HG03039 (cell line): ENCODE results near the gene ZBTB21.
"Not testable (repeated sequence)": the region's sequence is repeated elsewhere in the genome, so short reads cannot be mapped to it uniquely, and the experiment has no call there.

Experiments used
- ATAC-seq: cut with Tn5 transposase; IDR thresholded peaks from one replicate; pipeline ENCODE4 v1.9.1; 2021; ENCODE audit warnings: mild to moderate bottlenecking, moderate library complexity; ENCODE audit not compliant: unreplicated experiment

ZBTB21 gene

DNA sequence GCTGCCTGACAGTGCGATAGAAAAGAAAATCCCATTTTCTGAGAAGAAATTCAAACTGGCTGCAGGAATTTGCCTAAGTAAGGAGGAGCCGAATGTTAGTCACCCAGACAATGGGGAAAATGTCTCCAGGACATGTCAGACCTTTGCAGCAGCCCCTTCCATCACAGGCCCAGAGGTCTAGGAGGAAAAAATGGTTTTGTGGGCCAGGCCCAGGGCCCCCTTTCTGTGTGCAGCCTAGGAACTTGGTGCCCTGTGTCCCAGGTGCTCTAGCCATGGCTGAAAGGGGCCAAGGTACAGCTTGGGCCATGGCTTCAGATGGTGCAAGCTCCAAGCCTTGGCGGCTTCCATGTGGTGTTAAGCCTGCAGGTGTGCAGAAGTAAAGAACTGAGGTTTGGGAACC, 14.6 kb downstream of the ZBTB21 start:
- no peak for ATAC-seq

DNA sequence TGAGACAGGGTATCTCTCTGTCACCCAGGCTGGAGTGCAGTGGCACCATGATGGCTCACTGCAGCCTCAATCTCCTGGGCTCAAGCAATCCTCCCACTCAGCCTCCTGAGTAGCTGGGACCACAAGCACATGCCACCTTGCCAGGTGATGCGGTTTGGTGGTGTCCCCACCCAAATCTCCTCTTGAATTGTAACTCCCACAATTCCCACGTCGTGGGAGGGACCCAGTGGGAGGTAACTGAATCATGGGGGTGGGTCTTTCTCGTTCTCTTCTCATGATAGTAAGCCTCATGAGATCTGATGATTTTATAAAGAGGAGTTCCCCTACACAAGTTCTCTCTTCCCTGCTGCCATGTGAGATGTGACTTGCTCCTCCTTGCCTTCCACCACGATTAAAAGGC, 15.5 kb downstream of the ZBTB21 start:
- not testable (repeated sequence) for ATAC-seq

DNA sequence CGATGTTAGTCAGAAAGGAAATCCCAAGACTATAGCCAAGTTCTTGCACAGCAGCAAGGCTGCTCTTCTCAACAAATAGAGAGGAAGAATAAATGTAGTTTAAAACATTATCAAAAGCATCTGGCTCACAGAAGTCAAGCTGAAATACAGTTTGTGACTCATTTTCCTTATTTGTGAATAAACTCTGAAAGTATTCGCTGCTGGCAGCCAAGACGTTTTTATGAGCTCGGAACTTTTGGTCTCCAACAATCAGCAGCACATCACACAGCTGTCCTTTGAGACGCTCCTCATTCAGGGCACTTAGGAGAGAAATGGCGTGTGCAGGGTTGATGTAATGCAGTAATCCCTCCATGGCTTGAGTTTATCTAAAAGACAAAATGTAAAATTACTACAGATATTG, 16.4 kb downstream of the ZBTB21 start:
- no peak for ATAC-seq

DNA sequence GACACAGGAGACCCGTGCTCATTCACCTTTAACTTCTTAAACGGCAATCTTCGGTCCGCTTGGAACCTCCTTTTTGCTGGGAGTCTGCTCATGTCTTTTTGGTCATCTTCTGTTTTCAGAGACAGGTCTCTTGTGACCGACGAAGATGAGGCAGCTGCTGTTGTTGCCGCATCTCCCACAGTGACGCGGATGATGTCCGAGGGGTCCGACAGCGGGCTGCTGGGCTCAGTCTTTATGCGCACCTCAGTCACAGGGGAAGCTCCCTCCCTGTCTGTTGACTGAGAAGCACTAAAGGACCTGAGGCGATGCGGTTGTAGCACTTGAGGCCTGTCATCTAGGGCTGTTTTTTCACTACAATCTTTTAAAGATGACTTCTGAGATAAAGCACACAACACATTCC, 17.6 kb downstream of the ZBTB21 start:
- ATAC-seq, result no peak

DNA sequence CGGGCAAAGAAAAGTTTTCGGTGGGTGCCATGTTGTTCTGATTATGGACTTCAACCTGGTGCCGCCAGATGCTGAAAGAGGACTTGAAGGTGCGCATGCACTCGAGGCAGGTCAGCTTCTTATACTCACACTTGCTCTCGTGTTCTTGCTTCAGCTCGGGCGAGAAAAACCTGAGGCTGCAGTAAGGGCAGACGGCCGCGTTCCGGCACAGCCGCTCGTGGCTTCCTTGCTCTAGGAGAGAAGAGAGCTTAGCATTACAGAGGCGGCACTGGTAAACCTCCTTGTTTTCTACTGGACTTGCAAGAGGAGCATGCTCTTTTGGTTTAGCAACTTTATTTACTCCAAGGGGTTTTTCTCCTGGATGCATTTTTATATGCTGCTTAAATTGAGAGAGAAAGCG, 18.5 kb downstream of the ZBTB21 start:
- no peak for ATAC-seq

DNA sequence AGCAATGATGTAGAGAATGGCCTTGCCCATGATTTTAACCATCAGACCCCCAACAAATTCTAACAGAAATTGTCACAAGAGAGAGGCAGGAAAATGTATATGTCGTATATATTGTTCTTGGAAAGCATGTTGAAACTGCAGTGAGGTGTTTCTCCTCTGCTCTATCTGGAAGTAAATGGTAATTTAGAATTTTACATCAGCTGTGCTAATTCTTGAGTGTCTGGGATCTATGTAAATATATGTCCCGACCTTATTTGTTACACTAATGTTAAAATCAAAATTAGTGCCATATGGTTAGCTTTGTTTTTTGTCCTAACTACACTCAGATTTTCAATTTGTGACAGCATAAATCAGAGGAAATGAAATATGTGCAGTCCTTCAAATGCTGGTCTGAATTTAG, 20.5 kb downstream of the ZBTB21 start:
- ATAC-seq, result no peak

DNA sequence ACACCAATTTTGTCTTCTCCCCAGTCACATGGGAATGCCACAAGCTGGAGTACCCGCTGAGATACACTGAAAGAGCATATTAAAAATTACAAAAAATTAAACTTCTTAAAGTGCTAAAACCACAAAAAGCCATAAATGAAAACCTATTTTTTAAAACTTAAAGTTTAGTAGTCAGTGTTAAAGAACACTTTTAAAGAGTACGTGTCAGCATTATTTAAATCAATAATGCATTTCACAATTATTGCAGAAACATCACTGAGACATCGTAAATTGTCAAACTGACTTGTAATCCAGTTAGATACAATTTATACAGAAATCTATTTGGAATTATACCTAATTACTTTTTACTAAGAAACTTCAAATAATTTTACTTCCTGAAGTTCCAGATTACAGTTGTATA, 22.9 kb downstream of the ZBTB21 start:
- ATAC-seq, result no peak

DNA sequence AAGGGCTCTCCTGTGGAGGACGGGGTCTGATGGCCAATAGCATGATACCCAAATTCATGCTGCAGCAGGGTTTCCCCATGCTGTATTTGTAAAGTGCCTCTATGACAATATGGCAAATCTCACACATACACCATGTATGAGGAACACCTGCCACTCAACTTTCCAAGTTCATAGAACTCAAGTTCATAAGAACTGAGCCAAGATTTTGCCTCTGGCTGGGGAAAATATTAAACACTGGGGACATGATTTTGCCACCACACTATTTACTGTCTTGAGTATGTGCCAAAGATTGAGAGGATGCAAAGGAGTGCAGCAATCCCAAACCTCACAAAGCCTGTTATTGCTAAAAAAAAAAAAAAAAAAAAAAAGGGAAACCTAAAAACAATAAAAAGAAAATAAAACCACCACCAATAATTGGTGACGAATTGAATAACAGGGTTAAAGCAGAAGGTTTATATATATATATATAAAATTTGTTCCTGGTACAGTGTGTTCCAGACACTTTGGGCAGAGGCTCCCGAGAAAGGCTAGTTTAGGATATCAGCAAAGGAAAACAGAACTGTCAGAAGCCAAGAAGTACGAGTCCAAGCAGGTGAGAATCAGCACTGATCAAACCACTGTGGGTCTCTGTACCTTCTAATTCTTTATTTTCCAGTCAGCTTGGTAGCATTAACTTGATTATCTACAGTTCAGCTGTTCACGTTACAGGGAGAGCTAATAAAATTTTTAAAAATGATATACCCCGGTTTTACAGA, 24.3 kb downstream of the ZBTB21 start:
- no peak for ATAC-seq

DNA sequence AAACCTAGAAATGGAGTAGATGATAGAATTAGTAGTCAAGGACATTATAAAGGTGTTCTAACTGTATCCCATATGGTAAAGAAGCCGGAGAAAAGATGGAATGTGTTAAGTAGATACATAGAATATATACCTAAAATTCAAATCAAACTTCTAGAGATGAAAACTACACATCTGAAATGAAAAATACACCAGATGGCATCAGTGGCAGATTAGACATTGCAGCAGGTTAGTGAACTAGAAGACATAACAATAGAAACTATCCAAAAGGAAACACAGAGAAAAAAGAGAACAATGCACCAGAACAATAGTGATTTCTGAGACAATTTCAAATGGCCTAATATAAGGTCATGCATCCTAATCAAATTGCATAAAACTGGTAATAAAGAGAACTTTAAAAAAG, 26.9 kb downstream of the ZBTB21 start:
- no peak for ATAC-seq

DNA sequence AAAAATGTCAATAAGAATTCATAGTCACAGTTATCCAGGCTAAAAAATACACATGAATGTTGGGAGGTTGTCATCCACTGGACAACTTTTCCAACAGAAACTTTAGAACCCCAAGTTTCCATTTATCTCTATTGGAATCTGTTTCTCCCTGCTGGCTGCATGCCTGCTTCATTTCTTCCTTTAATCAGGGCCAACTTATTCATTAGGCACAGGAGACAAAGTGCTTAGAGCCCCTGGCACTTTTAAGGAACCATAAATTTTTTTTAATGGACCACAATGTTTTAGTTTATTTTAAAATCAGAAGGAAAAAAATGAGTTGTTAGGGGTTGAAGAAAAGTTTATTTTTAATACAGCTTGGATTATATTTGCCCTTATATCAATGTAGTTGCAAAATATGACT, 29.6 kb downstream of the ZBTB21 start:
- no peak for ATAC-seq

DNA sequence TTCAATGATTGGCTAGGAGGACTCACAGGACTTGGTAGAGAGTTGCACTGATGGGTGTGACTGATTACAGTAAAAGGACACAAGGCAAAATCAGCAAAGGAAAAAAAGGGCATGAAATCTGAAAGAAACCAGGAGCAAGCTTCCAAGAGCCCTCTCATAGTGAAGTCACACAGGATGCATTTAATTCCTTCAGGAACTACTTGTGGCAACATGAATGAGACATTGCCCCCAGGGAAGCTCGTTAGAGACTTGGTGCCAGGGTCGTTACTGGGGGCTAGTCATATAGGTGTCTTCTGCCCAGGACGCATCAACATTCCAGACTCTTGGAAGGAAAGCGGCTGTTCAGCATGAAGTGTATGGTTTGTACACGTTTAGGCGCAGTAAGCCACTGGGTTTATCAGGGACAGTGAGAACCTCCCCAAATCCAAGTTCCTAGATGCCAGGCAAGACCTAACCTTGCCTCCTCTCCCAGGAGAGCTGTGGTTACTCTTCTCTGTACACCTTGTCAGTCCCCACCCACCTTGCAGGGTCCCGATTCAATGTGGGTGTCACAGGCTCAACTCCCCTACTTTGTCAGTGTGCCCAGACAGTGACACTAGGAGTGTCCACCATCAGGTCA, 30.3 kb downstream of the ZBTB21 start:
- no peak for ATAC-seq

DNA sequence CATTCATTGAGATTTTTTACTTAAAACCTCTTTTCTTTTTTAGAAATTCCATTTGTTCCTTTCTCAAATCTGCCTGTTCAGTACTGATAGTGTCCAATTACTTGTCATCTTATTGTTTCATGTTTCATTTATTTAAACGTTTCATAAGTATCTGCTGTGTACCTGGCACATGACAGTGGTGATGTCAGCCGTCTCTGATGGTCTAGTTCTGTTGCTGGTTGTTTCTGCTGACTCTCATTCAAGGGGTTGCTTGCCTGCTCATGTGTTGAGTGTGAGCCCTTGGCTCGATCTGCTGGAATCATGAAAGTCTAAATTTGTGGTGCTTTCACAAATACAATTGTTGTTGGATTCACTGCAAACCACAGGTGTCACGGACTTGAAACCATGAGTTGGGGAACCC, 30.8 kb downstream of the ZBTB21 start:
- no peak for ATAC-seq

DNA sequence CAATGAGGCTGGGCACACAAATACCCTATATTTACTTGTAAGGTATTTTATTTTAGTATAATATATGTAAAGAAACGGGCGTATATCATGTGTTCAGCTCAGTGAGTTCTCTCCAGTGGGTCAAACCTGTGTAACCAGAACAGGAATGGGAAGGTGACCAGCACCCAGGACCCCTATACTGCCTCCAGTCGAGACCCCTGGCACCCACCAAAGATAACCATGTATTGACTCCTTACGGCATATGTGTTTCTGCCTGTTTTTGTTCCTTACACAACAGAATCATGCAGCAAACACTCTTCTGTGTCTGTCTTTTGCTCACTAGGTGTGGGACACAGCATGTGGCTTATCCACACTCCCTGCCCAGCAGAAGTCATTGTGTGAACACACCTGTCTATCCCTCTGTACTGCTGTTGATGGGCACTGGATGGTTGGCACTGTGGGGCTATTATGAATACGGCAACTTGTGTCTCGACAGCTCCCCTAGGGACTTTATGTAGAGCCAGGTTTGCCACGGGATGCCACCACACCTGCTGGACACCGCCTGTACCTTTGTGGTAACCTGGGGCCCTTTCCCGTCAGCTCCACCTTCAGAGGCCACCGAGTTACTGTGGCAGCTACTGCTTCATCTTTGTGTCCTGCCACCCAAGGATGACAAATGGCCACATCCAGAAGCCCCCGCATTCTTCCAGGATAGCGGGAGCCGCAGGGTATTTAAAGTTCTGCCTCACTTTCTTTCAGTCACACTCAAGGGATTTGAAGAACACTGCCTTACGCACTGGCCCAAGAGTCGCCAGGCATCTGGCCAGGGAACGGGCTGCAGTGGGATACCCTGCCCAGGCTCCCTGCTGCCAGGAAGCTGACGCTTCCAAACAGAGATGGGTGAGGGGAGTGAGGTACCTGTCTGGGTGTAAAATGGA, 32.9 kb downstream of the ZBTB21 start:
- ATAC-seq, result no peak

DNA sequence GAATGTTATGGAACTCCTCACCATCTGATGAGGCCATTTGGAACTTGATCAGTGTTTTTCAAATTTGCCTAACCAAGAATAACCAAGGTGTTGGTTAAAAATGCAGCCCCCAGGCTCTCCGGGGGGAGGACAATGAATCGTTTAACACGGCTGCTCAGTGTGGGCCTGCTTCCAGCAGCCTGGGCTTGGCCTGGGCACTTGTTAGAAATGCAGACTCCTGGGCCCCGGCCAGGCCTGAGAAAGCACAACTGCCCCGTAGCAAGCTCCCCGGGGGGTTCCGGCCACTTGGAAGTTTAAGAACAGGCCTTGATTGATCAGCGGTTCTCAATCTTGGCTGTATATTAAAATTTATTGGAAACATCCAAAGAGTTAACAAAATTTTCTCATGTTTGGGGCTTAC, 33.5 kb downstream of the ZBTB21 start:
- no peak for ATAC-seq

DNA sequence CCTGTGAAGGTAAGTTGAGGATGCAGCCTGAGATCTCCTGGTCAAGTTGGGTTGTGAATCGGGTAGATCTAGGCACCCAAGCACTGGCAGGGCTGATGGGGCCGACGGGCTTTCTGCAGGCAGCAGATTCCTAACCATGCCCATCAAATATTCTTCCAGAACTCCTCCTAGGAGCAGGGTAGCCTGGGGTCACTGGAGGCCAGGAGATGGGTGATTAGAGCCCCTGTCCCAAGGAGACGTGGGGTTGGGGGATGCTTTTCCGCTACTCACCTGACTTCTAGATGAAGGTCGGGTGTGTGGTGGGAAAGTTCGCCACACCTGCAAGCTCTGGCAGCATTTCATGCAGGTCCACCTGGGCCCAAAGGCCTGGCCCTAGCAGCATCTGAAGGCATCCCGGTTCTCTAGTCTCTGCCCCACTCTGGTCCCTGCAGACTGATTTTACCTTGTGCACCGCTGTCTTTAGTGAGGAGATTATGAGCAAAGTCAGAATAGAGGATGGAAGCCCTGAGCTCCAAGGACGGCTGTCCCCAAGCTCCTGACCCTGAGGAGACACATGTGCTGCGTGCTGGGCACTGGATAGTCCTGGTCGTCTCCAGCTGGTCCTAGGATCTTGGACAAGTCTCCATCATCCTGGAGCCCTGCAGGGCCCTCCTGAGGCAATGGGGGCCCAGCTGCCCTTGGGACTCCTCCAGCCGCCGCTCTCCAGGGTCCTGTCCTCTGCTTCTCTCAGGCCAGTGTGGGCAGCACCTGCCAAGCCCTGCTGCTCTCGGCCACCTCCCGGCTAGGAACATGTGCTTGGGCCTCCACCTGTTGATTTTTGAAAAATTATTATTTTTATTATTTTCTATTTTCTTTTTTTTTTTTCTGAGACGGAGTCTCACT, 34.5 kb downstream of the ZBTB21 start:
- no peak for ATAC-seq

DNA sequence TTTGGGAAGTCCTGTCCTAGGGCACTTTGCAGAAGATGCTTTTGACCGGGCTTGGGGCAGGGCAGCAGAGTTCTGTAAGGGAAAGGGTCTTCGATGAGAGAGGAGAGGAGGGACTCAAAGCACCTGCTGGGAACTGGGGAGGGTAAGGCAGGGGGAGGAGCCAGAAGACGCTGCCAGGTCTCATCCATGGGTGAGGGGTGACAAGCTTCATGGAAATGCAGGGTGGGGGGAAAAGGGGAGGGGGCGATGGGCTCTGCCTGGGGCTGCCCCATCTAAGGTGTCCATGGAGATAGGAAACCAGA, 35.5 kb downstream of the ZBTB21 start:
- no peak for ATAC-seq

DNA sequence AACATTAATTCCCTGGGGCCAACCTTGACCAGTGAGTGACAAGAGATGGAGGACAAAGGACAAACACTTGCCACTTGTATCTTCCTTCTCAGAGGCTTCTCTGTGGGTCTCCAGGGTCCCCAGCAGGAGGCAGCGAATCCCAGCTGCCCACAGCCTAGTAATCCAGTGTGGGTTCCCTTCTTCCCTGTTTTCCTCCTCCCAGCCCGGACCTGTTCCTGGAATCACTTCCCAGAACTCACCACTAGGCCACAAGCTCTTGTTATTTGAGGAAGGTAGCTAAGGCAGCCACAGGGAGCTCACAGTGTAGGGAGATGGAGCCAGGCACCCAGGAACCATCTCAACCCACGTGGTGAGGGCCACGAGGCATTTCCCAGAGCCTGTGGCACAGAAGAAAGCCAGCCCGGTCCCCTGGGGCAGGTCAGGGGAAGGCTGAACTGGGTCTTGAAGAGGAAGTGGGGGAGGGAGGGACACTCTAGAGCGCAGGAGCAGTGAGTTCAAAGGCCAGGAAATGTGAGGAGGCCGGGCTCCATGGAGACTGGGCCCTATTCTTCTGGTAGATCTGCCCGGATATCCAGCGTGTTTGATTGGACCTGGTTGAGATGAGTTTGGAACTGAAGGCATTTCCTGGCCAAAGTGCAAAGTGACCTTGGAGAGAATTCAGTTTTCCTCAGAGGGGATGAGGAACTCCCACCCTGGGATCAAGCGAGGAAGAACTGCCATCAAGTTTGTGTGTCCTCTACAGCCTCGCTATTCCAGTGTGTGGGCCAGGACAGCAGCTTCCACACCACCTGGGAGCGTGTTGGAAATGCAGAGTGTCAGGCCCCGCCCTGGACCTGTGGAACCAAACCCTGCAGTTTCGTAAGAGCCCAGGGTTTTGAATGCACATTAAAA, 36.1 kb downstream of the ZBTB21 start:
- ATAC-seq, result no peak

DNA sequence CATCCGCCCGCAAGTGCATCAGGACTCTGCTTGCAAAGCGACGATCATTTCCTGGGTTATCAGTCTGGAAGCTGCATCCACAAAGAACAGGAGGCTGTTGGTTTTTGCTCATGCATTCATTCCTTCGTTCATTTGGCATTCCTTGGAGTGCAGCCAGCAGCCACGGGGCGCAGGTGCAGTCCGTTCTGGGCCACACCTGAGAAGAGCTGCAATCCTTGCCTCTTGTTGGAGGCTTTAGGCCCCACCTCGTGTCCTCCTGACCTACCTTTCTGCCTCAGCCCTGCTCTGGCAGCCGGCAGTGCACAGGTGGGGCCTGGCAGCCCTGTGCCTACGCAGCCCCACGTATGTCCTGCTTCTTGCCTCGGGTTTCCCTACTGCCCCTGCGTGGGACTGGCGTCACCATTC, 36.7 kb downstream of the ZBTB21 start:
- no peak for ATAC-seq

DNA sequence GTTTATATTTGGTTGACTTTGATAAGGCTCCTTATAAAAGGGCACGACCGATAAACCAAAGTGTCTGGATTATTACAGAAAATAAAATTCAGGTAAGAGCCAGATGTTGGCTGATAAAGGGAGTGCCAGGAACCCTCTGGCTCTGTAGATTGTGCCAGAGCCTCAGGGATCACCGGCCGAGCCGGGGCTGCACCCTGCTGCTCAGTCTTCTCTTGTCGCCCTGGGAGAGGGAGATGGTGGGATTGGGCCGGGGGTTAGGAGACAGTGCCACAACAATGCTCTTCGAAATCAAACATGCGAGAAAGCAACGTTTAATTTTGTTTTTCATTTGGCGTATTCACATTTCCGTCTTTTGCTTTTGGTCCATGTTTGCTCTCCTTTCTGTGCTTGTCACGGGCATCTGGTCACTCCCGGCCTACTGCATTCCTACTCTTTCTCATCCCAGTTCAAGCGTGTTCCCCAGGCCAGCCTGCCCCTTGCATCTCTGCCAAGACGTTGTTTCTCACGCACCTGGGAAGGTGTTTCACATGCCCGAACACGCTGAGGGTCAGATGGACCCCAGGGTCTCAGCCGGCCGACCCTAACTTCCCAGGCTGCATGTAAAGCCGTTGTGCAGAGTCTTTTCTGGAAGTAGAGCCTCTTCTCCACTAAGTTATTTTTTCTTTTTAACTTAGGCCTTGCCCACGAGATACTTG, 37.5 kb downstream of the ZBTB21 start:
- ATAC-seq, result no peak
